M059J (cell line): ENCODE results near the gene SKAP1. TPM values are rescaled to one million over a fixed set of nuclear protein-coding genes. Genes with fewer than 3 reads are reported as not detected.
A peak's percentile ranks its signal among the peaks of the same experiment; 100 is the strongest.

ENCODE experiments used
- DNase-seq: peaks from one replicate; pipeline ENCODE4 v3.0.0-alpha.2; 2012; ENCODE audit warnings: low read depth
- total RNA-seq: library from RNA; depleted of rRNA; stranded (reverse); fragments of >200 nt; shearing (Covaris generic); gene quantifications from 2 replicates; pipeline ENCODE4 v1.2.3, GENCODE V29; 2014; rRNA removed

Gene SKAP1
- total RNA-seq, result 0.42 and 1.1 TPM in 2 replicates

GRCh38 chr17:48429638-48430586 lies at the start of gene SKAP1:
Gene SKAP1 (minus strand): TSS chr17:48430214.
- DNase-seq, result no peak

- no peak for DNase-seq
Measured at GRCh38 chr17:48479014-48479402, 49.0 kb upstream of the SKAP1 start.

GRCh38 chr17:48478224-48479013 lies 48.4 kb upstream of the SKAP1 start:
- DNase-seq, result no peak

- no peak for DNase-seq
Measured at GRCh38 chr17:48477221-48477620, 47.2 kb upstream of the SKAP1 start.

GRCh38 chr17:48472411-48473281 lies 42.6 kb upstream of the SKAP1 start:
- peak; percentile 90 for DNase-seq

GRCh38 chr17:48471817-48472410 lies 41.9 kb upstream of the SKAP1 start:
- no peak for DNase-seq

- peak; percentile 75 for DNase-seq
Measured at GRCh38 chr17:48470388-48471034, 40.5 kb upstream of the SKAP1 start.

- no peak for DNase-seq
Measured at GRCh38 chr17:48469227-48469626, 39.2 kb upstream of the SKAP1 start.

- no peak for DNase-seq
Measured at GRCh38 chr17:48468299-48468698, 38.3 kb upstream of the SKAP1 start.

GRCh38 chr17:48465884-48466283 lies 35.9 kb upstream of the SKAP1 start:
- no peak for DNase-seq

GRCh38 chr17:48463526-48463925 lies 33.5 kb upstream of the SKAP1 start:
- no peak for DNase-seq

GRCh38 chr17:48462946-48463345 lies 32.9 kb upstream of the SKAP1 start:
- DNase-seq, result no peak

- DNase-seq, result no peak
Measured at GRCh38 chr17:48460052-48460451, 30.0 kb upstream of the SKAP1 start.

- no peak for DNase-seq
Measured at GRCh38 chr17:48459070-48459844, 29.2 kb upstream of the SKAP1 start.

- peak; percentile 51 for DNase-seq
Measured at GRCh38 chr17:48457080-48457836, 27.2 kb upstream of the SKAP1 start.

- peak; percentile 30 for DNase-seq
Measured at GRCh38 chr17:48456589-48456988, 26.6 kb upstream of the SKAP1 start.

- DNase-seq, result no peak
Measured at GRCh38 chr17:48455791-48456190, 25.8 kb upstream of the SKAP1 start.

GRCh38 chr17:48453447-48453846 lies 23.4 kb upstream of the SKAP1 start:
- no peak for DNase-seq

GRCh38 chr17:48451489-48451888 lies 21.5 kb upstream of the SKAP1 start:
- DNase-seq, result peak; percentile 17
